ENCODE results near the gene FAM13C.

FAM13C gene

DNA sequence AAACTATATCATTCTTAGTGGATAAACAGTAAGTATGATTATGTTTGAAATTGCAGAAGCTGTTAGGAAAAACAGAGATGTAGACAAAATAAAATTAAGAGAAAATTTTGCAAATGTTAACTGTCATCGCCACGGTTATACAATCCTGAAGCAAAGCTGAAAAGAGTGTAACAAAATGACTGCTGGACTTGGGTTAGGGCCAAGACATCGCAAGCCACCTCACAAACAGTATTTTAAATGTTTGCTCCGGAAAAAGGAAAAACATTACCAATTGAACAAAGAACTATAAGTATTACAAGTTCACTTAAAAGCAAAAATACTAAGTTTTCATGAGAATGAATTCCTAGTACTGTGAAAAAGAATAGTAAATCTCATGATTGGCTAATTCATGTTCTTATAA is 60.0 kb downstream of the FAM13C start:
- H3K36me3 Mint-ChIP-seq (ENCODE audit: low read depth) = no peaks in the 10 kb centered on the region
- no peak for DNase-seq
- TF ChIP-seq CTCF (IDR thresholded peaks at IDR 0.05) = no peak
- peaks cover 9% of the 10 kb centered on the region for H3K4me1 Mint-ChIP-seq
- H3K27ac Mint-ChIP-seq = no peak overlapping the region
- no peaks in the 10 kb centered on the region for H3K9me3 Mint-ChIP-seq
- H3K4me3 Mint-ChIP-seq = no peak overlapping the region
- peaks cover 7% of the 10 kb centered on the region for H3K27me3 Mint-ChIP-seq (ENCODE audit: low read depth, poor library complexity)

GRCh38 chr10:59301067-59301754 is 61.1 kb downstream of the FAM13C start:
- H3K36me3 Mint-ChIP-seq (ENCODE audit: low read depth) = no peaks in the 10 kb centered on the region
- no peaks in the 10 kb centered on the region for H3K9me3 Mint-ChIP-seq
- peaks cover 9% of the 10 kb centered on the region for H3K4me1 Mint-ChIP-seq
- no peak for TF ChIP-seq CTCF (IDR thresholded peaks at IDR 0.05)
- H3K4me3 Mint-ChIP-seq = no peak overlapping the region
- no peak for DNase-seq
- peaks cover 3% of the 10 kb centered on the region for H3K27me3 Mint-ChIP-seq (ENCODE audit: low read depth, poor library complexity)
- no peak overlapping the region for H3K27ac Mint-ChIP-seq

GRCh38 chr10:59300386-59300785 is 62.0 kb downstream of the FAM13C start:
- TF ChIP-seq CTCF (IDR thresholded peaks at IDR 0.05) = no peak
- no peak overlapping the region for H3K4me3 Mint-ChIP-seq

DNA sequence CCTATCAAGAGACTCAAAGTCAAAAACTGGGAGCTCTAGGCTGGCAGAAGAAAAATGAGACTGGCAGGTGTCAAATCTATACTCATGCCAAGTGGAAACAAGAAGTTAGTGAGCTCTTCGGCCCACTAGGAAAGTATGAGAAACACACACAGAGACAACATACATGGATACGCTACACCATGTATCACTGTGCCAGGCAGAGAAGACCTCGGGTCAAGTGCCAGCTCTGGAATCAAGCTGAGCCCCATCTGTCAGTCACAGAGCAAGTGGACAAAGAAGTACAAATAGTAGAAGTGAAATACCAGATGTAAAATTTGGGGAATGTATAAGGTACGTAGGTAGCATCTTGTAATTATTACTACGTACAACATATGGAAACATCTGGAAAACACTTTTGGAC is 62.4 kb downstream of the FAM13C start:
- no peaks in the 10 kb centered on the region for H3K9me3 Mint-ChIP-seq
- no peak overlapping the region for H3K27ac Mint-ChIP-seq
- H3K4me1 Mint-ChIP-seq = peaks cover 9% of the 10 kb centered on the region
- no peak for DNase-seq
- no peak overlapping the region for H3K4me3 Mint-ChIP-seq
- no peak for TF ChIP-seq CTCF (IDR thresholded peaks at IDR 0.05)
- H3K36me3 Mint-ChIP-seq (ENCODE audit: low read depth) = no peaks in the 10 kb centered on the region
- H3K27me3 Mint-ChIP-seq (ENCODE audit: low read depth, poor library complexity) = peaks cover 3% of the 10 kb centered on the region

More at GRCh38 chr10:59300386-59300785, 62.0 kb downstream of the FAM13C start:
- Mint-ChIP-seq H3K36me3 (ENCODE audit: low read depth) (no peaks in the 10 kb centered on the region), H3K9me3 (no peaks in the 10 kb centered on the region), H3K27me3 (ENCODE audit: low read depth, poor library complexity) (peaks cover 3% of the 10 kb centered on the region), H3K4me1 (peaks cover 9% of the 10 kb centered on the region), H3K27ac (no peak overlapping the region)
- no peak for DNase-seq

DNA sequence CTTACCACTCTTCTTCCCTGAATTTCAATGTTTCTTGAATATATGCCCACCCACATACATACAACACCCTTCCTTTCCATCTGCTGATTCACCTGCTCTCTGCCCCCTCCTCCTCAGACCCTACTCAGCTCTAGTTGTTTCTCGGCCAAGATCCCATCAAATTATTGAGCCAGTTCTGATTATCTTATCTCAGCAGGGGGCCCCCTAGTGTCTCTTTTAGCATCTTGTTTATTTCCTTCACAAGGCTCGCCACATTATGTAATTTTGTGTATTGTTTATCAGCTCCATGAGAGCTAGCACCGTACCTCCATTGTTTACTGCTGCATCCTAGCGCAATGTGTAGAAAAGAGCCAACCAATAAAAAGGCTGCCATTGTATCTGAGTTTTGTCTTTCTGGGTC is 71.9 kb downstream of the FAM13C start:
- TF ChIP-seq CTCF (IDR thresholded peaks at IDR 0.05) = no peak
- no peak for DNase-seq
- H3K27me3 Mint-ChIP-seq (ENCODE audit: low read depth, poor library complexity) = peaks cover 9% of the 10 kb centered on the region
- no peak overlapping the region for H3K27ac Mint-ChIP-seq
- H3K4me1 Mint-ChIP-seq = no peaks in the 10 kb centered on the region
- no peaks in the 10 kb centered on the region for H3K36me3 Mint-ChIP-seq (ENCODE audit: low read depth)
- no peak overlapping the region for H3K4me3 Mint-ChIP-seq
- no peaks in the 10 kb centered on the region for H3K9me3 Mint-ChIP-seq

DNA sequence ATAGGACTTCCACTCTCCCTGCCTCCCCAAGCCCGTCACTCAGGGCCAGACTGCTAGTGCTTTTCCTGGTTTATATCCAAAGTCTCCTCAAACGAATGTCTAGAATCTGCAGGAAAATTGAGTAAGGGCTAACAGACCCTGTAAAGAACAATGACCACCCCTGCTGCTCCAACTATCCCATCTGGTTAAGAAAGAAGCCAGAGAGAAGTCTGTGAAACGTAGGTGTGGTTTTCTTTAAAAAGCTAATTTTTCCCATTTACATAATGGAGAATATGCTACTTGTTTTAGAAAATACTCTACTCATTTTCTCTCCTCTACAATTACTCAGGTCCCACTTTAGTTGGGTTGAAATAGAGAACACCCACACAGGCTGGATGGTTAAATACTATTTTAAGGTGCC is 72.5 kb downstream of the FAM13C start:
- H3K4me1 Mint-ChIP-seq = no peaks in the 10 kb centered on the region
- H3K36me3 Mint-ChIP-seq (ENCODE audit: low read depth) = no peaks in the 10 kb centered on the region
- no peak for TF ChIP-seq CTCF (IDR thresholded peaks at IDR 0.05)
- H3K27me3 Mint-ChIP-seq (ENCODE audit: low read depth, poor library complexity) = peaks cover 9% of the 10 kb centered on the region
- no peak overlapping the region for H3K4me3 Mint-ChIP-seq
- no peak overlapping the region for H3K27ac Mint-ChIP-seq
- DNase-seq = no peak
- H3K9me3 Mint-ChIP-seq = no peaks in the 10 kb centered on the region

Data from nephron progenitor cell (in vitro differentiated cells).